CD4-positive, alpha-beta memory T cell (primary cell): ENCODE data around the gene UCK2. TPM values are rescaled to one million over a fixed set of nuclear protein-coding genes. Genes with fewer than 3 reads are reported as not detected.

Experiments
- CTCF ChIA-PET: fragments of 350-600 bp; sonication (Branson Sonifier 250); formaldehyde crosslinking; loops from one replicate; lab custom pipeline; 2021; ENCODE audit warnings: inconsistent platforms; ENCODE audit not compliant: partially characterized antibody; lab: Charles Lee
- POLR2A ChIA-PET: fragments of 350-600 bp; sonication (Branson Sonifier 250); formaldehyde crosslinking; loops from one replicate; lab custom pipeline; 2021; ENCODE audit not compliant: partially characterized antibody; lab: Charles Lee
- DNase-seq, 5 donors: peaks; one replicate each; pipeline versions ENCODE4 v3.0.0 to v3.0.0-alpha.2; 2020 to 2022; ENCODE audit warnings: mixed read lengths in 1 of 5
- H3K27ac ChIP-seq: one replicate; pipeline ENCODE4 v1.7.0; 2013; ENCODE audit warnings: low read depth, low read length
- H3K27me3 ChIP-seq: 2 replicates; pipeline ENCODE4 v1.7.0; 2013; ENCODE audit warnings: mild to moderate bottlenecking, low read length, moderate library complexity; ENCODE audit not compliant: insufficient read depth
- H3K36me3 ChIP-seq: 2 replicates; pipeline ENCODE4 v1.7.0; 2013; ENCODE audit warnings: mild to moderate bottlenecking, low read length, moderate library complexity; ENCODE audit not compliant: insufficient read depth
- H3K4me1 ChIP-seq: 2 replicates; pipeline ENCODE4 v1.7.0; 2013; ENCODE audit warnings: mild to moderate bottlenecking, low read length, moderate library complexity; ENCODE audit not compliant: insufficient read depth
- H3K4me3 ChIP-seq, 2 donors: one replicate each; pipeline ENCODE4 v1.7.0; 2013; ENCODE audit warnings: low read length in 2 of 2, mild to moderate bottlenecking in 1 of 2
- H3K9me3 ChIP-seq, 2 donors: one replicate each; pipeline ENCODE4 v1.7.0; 2013; ENCODE audit warnings: low read length in 2 of 2, control low read depth in 1 of 2; ENCODE audit not compliant: control insufficient read depth in 1 of 2
- H3K27ac Mint-ChIP-seq, 7 donors: one replicate each; pipeline ENCODE4 v1.8.0; 2020 to 2021; ENCODE audit warnings: mixed read lengths in 7 of 7, mild to moderate bottlenecking in 6 of 7, inconsistent platforms in 3 of 7, moderate library complexity in 3 of 7
- H3K27me3 Mint-ChIP-seq, 2 donors: one replicate each; pipeline ENCODE4 v1.8.0; 2020 to 2021; ENCODE audit warnings: mixed read lengths in 2 of 2
- H3K36me3 Mint-ChIP-seq, 2 donors: one replicate each; pipeline ENCODE4 v1.8.0; 2020 to 2021; ENCODE audit warnings: mixed read lengths in 2 of 2, inconsistent platforms in 1 of 2, mild to moderate bottlenecking in 1 of 2
- H3K4me1 Mint-ChIP-seq, 4 donors: one replicate each; pipeline ENCODE4 v1.8.0; 2020 to 2021; ENCODE audit warnings: mixed read lengths in 4 of 4, mild to moderate bottlenecking in 1 of 4
- H3K4me3 Mint-ChIP-seq, 8 donors: one replicate each; pipeline ENCODE4 v1.8.0; 2020 to 2021; ENCODE audit warnings: mixed read lengths in 8 of 8, mild to moderate bottlenecking in 7 of 8, moderate library complexity in 6 of 8, inconsistent platforms in 3 of 8
- H3K9me3 Mint-ChIP-seq, 8 donors: one replicate each; pipeline ENCODE4 v1.8.0; 2020 to 2021; ENCODE audit warnings: mixed read lengths in 8 of 8, mild to moderate bottlenecking in 5 of 8, inconsistent platforms in 3 of 8, moderate library complexity in 1 of 8
- intact Hi-C: fragments of 100-400 bp; cut with micrococcal nuclease; formaldehyde crosslinking; loops from one replicate; pipeline ENCODE4 v1.15.1; 2023
- polyA plus RNA-seq, 2 donors: library from polyadenylated mRNA; unstranded; fragments of 300-500 nt; fragmentation: Illumina TruSeq; gene quantifications; one replicate each; pipeline ENCODE4 v1.2.3, GENCODE V29; 2021
- total RNA-seq, 2 experiments: library from RNA; stranded (reverse); gene quantifications; one replicate each; pipeline ENCODE4 v1.2.3, GENCODE V29; 2021

Gene UCK2
- total and polyA plus RNA-seq, 4 experiments from 2014 or later = 2.1 to 5.6 (median 4.1) TPM

DNA sequence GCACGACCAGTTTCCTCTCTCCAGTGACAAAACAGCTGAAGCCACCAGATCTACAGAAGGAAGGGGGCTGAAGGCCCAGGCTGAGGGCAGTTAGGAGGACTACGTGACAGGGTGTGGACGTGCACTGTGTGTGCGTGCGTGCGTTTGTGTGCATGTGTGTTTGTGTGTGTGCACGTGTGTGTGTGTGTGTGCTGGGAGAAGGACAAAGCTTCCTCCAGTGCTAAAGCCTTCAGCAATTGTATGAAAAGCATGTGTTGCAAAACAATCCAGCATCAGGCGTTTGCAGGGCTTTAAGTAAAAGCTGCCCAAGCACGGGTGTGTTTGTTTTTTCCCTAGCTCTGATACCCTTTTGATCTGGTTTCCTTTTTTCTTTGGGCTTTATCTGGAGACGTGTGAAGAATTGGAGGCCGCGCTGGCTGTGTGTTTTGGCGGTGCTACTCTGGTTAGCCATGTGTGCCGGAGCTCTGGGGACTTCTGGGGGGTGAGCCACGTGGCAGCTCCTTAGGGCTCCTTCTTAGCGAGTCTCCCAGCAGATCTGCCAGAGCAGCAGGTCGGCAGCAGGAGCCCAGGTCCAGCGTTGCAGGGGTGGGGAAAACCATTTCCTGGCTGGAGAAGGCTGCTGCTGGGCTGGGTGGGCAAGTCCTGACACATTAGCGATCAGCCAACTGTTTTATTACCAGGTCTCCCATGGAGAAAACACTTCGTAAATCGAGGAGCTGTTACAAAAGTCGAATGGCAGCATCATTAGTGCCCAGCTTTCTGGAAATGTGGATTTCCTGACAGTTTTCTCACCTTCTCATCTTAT lies 73.4 kb downstream of the UCK2 start:
- H3K9me3 Mint-ChIP-seq = no peaks in the 10 kb centered on the region
- Histone ChIP-seq H3K4me1 (peaks cover 6% of the 10 kb centered on the region), H3K9me3 (no peaks in the 10 kb centered on the region), H3K4me3 (no peak overlapping the region), H3K27ac (no peak overlapping the region), H3K27me3 (no peaks in the 10 kb centered on the region), H3K36me3 (no peaks in the 10 kb centered on the region)
- no peak for DNase-seq
- ChIA-PET CTCF (interaction anchor here (0.9 to 19.5 kb wide), 4 partner anchors 24 to 533 kb away, joined by 3 to 123 read pairs (median 4); no protein-coding TSS in a partner anchor), POLR2A (no interaction called here)
- peak overlapping the region in 1 of 7 donors; percentile 68 for H3K27ac Mint-ChIP-seq
- no peak overlapping the region for H3K4me3 Mint-ChIP-seq
- no peaks in the 10 kb centered on the region for H3K27me3 Mint-ChIP-seq
- H3K36me3 Mint-ChIP-seq = no peaks in the 10 kb centered on the region
- H3K4me1 Mint-ChIP-seq = peaks cover 6 to 13% (median 10%) of the 10 kb centered on the region in 4 donors
- intact Hi-C loops = no loop called here

DNA sequence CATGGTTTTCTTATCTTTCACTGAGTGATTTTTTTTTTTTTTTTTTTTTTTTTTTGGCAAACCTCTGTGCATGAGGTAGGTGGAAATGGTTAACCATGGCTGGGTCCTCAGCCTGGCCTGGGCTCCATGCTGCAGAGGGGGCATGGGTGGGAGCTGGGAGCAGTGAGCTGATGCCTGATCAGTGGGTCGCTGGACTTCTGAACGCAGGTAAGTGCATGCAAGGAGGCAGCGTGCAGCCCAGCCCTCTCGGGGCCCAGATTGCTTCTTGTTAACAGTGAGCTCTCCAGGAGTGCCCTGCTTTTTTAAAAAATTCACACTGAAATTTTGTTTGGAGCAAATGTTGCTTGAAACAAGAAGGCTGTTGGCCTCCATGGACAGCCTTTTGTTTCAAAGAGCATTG lies 75.2 kb downstream of the UCK2 start:
- no peak overlapping the region for H3K4me3 ChIP-seq
- intact Hi-C loops = no loop called here
- H3K36me3 Mint-ChIP-seq = no peaks in the 10 kb centered on the region

DNA sequence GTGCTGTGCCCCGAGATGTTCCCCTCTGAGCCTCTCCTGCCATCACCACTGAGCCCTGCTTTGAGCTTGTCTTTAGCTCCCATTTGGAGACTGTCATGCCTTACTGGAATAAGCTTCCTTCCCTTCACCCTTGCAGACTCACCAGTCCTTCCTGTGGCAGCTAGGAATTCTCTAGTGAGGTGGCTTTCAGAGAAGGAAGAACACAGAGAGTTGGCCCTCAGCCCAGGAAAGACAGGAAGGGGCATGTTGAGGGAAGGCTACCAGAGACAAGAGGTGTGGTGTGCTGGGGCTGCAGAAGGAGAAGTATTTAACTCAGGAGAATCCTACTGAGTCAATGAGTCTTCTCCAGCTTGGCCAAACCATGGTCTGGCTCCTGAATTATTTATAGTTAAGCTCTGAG lies 76.3 kb downstream of the UCK2 start:
- H3K27ac ChIP-seq = no peak overlapping the region
- POLR2A ChIA-PET = no interaction called here

More for the DNA sequence above, 75.2 kb downstream of the UCK2 start:
- Histone ChIP-seq H3K36me3 (no peaks in the 10 kb centered on the region), H3K27ac (no peak overlapping the region), H3K4me1 (no peaks in the 10 kb centered on the region), H3K27me3 (no peaks in the 10 kb centered on the region), H3K9me3 (no peaks in the 10 kb centered on the region)
- Mint-ChIP-seq H3K4me3 (no peak overlapping the region), H3K27me3 (no peaks in the 10 kb centered on the region), H3K4me1 (peaks cover 0 to 5% (median 3%) of the 10 kb centered on the region in 4 donors), H3K27ac (no peak overlapping the region), H3K9me3 (no peaks in the 10 kb centered on the region)
- no peak for DNase-seq
- ChIA-PET POLR2A (no interaction called here), CTCF (interaction anchor here (2.3 to 19.5 kb wide), 2 partner anchors 22 to 301 kb away, joined by 10 to 123 read pairs; no protein-coding TSS in a partner anchor)

DNA sequence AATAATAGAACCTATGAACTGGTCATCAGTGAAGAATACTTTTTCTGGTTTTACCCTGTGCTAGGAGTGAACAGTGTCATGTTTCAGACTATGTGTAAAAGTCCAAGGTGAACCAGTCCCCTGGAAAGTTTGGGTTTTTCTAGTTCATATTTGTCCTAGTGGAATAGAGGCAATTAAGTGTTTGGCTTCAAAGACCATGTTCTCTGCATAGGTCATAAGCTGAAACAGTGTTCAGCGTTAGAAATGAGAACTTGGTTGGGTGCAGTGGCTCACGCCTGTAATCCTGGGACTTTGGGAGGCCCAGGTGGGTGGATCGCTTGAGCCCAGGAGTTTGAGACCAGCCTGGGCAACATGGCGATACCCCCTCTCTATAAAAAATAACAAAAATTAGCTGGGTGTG lies 77.5 kb downstream of the UCK2 start:
- Histone ChIP-seq H3K27me3 (no peaks in the 10 kb centered on the region), H3K36me3 (no peaks in the 10 kb centered on the region), H3K4me3 (no peak overlapping the region), H3K4me1 (no peaks in the 10 kb centered on the region), H3K9me3 (no peaks in the 10 kb centered on the region), H3K27ac (no peak overlapping the region)
- peaks cover 0 to 5% (median 0%) of the 10 kb centered on the region in 4 donors for H3K4me1 Mint-ChIP-seq
- H3K36me3 Mint-ChIP-seq = no peaks in the 10 kb centered on the region
- no peak overlapping the region for H3K4me3 Mint-ChIP-seq
- H3K9me3 Mint-ChIP-seq = no peaks in the 10 kb centered on the region
- no peaks in the 10 kb centered on the region for H3K27me3 Mint-ChIP-seq
- no peak overlapping the region for H3K27ac Mint-ChIP-seq
- DNase-seq = no peak
- ChIA-PET CTCF (interaction anchor here (0.9 to 19.5 kb wide), 4 partner anchors 9 to 303 kb away, joined by 3 to 321 read pairs (median 64); no protein-coding TSS in a partner anchor), POLR2A (no interaction called here)
- intact Hi-C loops = no loop called here

More for the DNA sequence above, 76.3 kb downstream of the UCK2 start:
- H3K36me3 ChIP-seq = no peaks in the 10 kb centered on the region
- intact Hi-C loops = no loop called here
- CTCF ChIA-PET = interaction anchor here (1.9 to 19.5 kb wide), 4 partner anchors 10 to 302 kb away, joined by 5 to 123 read pairs (median 10); no protein-coding TSS in a partner anchor
- H3K4me3 ChIP-seq = no peak overlapping the region
- DNase-seq = no peak
- H3K4me1 ChIP-seq = no peaks in the 10 kb centered on the region
- H3K4me1 Mint-ChIP-seq = peaks cover 0 to 5% (median 0%) of the 10 kb centered on the region in 4 donors
- H3K36me3 Mint-ChIP-seq = no peaks in the 10 kb centered on the region
- H3K9me3 Mint-ChIP-seq = no peaks in the 10 kb centered on the region
- no peak overlapping the region for H3K27ac Mint-ChIP-seq
- no peaks in the 10 kb centered on the region for H3K27me3 ChIP-seq
- H3K4me3 Mint-ChIP-seq = no peak overlapping the region
- no peaks in the 10 kb centered on the region for H3K27me3 Mint-ChIP-seq
- H3K9me3 ChIP-seq = no peaks in the 10 kb centered on the region

DNA sequence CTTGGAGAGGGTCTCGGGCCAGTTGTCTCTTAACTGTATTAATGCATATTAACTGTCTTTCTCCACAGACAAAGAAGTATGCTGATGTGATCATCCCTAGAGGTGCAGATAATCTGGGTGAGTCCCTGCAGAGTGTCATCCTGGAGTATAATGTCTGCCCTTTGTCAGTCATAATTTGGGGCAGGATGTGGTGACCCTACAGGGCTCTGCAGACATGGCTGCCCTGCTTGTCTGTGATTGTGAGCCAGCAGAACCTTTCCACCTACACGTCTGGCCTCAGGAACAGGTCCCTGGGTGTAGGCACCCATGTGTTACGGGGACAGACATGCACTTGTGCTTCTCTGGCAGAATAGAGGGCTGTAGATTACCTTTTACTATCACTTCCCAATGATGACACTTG lies 78.4 kb downstream of the UCK2 start:
- Mint-ChIP-seq H3K27me3 (no peaks in the 10 kb centered on the region), H3K4me1 (no peaks in the 10 kb centered on the region), H3K36me3 (no peaks in the 10 kb centered on the region), H3K27ac (peak overlapping the region in 1 of 7 donors; percentile 14), H3K9me3 (no peaks in the 10 kb centered on the region), H3K4me3 (no peak overlapping the region)
- H3K36me3 ChIP-seq = no peaks in the 10 kb centered on the region
- H3K4me3 ChIP-seq = no peak overlapping the region
- ChIA-PET CTCF (interaction anchor here (0.9 to 19.5 kb wide), 4 partner anchors 8 to 538 kb away, joined by 3 to 321 read pairs (median 64); no protein-coding TSS in a partner anchor), POLR2A (no interaction called here)
- DNase-seq = no peak
- H3K9me3 ChIP-seq = no peaks in the 10 kb centered on the region
- no peak overlapping the region for H3K27ac ChIP-seq
- H3K4me1 ChIP-seq = no peaks in the 10 kb centered on the region
- H3K27me3 ChIP-seq = no peaks in the 10 kb centered on the region
- intact Hi-C loops = no loop called here

DNA sequence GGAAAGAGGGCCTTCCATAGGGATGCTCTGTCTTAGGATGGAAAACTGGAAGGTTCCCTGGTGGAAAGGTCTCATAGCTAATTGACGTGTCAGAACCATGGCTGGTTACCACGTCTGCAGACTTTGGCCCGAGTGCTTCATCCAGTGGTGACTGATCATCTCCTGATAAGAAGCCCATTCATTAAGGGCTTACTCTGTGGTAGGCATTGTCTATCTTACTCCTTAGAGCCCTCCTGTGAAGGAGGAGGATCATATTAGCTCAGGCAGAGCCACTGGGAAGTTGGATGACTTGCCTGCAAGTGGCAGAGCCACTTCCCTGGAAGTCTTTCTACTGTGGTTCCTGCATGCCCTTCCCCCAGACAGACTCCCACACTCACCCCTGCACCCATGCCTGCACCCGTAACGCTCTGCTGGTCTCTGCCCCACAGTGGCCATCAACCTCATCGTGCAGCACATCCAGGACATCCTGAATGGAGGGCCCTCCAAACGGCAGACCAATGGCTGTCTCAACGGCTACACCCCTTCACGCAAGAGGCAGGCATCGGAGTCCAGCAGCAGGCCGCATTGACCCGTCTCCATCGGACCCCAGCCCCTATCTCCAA lies 79.9 kb downstream of the UCK2 start:
- no peaks in the 10 kb centered on the region for H3K27me3 ChIP-seq
- H3K27ac ChIP-seq = no peak overlapping the region
- POLR2A ChIA-PET = interaction anchor here (1.1 kb wide), 1 partner anchor 138 kb away, joined by 3 read pairs; no protein-coding TSS in a partner anchor
- no peaks in the 10 kb centered on the region for H3K9me3 Mint-ChIP-seq
- no peaks in the 10 kb centered on the region for H3K4me1 ChIP-seq
- H3K27me3 Mint-ChIP-seq = no peaks in the 10 kb centered on the region
- H3K9me3 ChIP-seq = no peaks in the 10 kb centered on the region
- no peaks in the 10 kb centered on the region for H3K36me3 ChIP-seq
- no peaks in the 10 kb centered on the region for H3K36me3 Mint-ChIP-seq
- CTCF ChIA-PET = interaction anchor here (1.4 to 19.5 kb wide), 3 partner anchors 15 to 305 kb away, joined by 3 to 321 read pairs (median 123); no protein-coding TSS in a partner anchor
- DNase-seq = no peak
- H3K4me1 Mint-ChIP-seq = no peaks in the 10 kb centered on the region
- intact Hi-C loops = no loop called here
- no peak overlapping the region for H3K4me3 Mint-ChIP-seq
- H3K27ac Mint-ChIP-seq = peak overlapping the region in 2 of 7 donors; percentile 29 to 43
- no peak overlapping the region for H3K4me3 ChIP-seq
